Activated T-cell treated with anti-CD3 and anti-CD28 coated beads for 24 hours (primary cell): Measurements from ENCODE around the gene JAKMIP1.

Source experiments
- DNase-seq: peaks from one replicate; pipeline ENCODE4 v3.0.0-alpha.2; 2020; ENCODE audit warnings: low read depth

JAKMIP1 gene

GRCh38 chr4:6065166-6065565 lies 135.2 kb downstream of the JAKMIP1 start:
- no peak for DNase-seq

GRCh38 chr4:6064383-6064782 lies 136.0 kb downstream of the JAKMIP1 start:
- no peak for DNase-seq

- DNase-seq: no peak
Measured at GRCh38 chr4:6063684-6064083, 136.7 kb downstream of the JAKMIP1 start.

- no peak for DNase-seq
Measured at GRCh38 chr4:6062133-6062532, 138.2 kb downstream of the JAKMIP1 start.

- DNase-seq: no peak
Measured at GRCh38 chr4:6059375-6059805, 141.0 kb downstream of the JAKMIP1 start.

GRCh38 chr4:6058531-6059374 lies 141.6 kb downstream of the JAKMIP1 start:
- DNase-seq: no peak

- no peak for DNase-seq
Measured at GRCh38 chr4:6056976-6057766, 143.2 kb downstream of the JAKMIP1 start.

- no peak for DNase-seq
Measured at GRCh38 chr4:6055436-6055835, 144.9 kb downstream of the JAKMIP1 start.

- DNase-seq: no peak
Measured at GRCh38 chr4:6055030-6055429, 145.3 kb downstream of the JAKMIP1 start.

GRCh38 chr4:6054162-6054922 lies 146.0 kb downstream of the JAKMIP1 start:
- DNase-seq: no peak

GRCh38 chr4:6052679-6053078 lies 147.7 kb downstream of the JAKMIP1 start:
- no peak for DNase-seq

GRCh38 chr4:6050551-6050950 lies 149.8 kb downstream of the JAKMIP1 start:
- no peak for DNase-seq

- DNase-seq: no peak
Measured at GRCh38 chr4:6049985-6050384, 150.4 kb downstream of the JAKMIP1 start.

GRCh38 chr4:6049278-6049677 lies 151.1 kb downstream of the JAKMIP1 start:
- no peak for DNase-seq

GRCh38 chr4:6048537-6048936 lies 151.8 kb downstream of the JAKMIP1 start:
- no peak for DNase-seq

GRCh38 chr4:6047130-6047673 lies 153.1 kb downstream of the JAKMIP1 start:
- DNase-seq: no peak

- no peak for DNase-seq
Measured at GRCh38 chr4:6046526-6047129, 153.7 kb downstream of the JAKMIP1 start.

- DNase-seq: no peak
Measured at GRCh38 chr4:6044805-6045204, 155.5 kb downstream of the JAKMIP1 start.

GRCh38 chr4:6044276-6044675 lies 156.1 kb downstream of the JAKMIP1 start:
- DNase-seq: no peak

GRCh38 chr4:6043843-6044242 lies 156.5 kb downstream of the JAKMIP1 start:
- no peak for DNase-seq

- DNase-seq: no peak
Measured at GRCh38 chr4:6043188-6043587, 157.2 kb downstream of the JAKMIP1 start.
